ENCODE measurements around the gene IAH1. TPM values are rescaled to one million over a fixed set of nuclear protein-coding genes. Genes with fewer than 3 reads are reported as not detected.

The IAH1 gene
- total and polyA plus RNA-seq, 2 donors (not counting 3 experiments of a cell fraction or from before 2014, with no cell fraction given): 43.4 to 44.0 TPM

- no peak for TF ChIP-seq MYC (IDR thresholded peaks at IDR 0.05; ENCODE audit: low read depth, low read length)
- no peak for TF ChIP-seq MAX (IDR thresholded peaks at IDR 0.05; ENCODE audit: insufficient read depth, insufficient read length)
- TF ChIP-seq EZH2 (IDR thresholded peaks at IDR 0.05; ENCODE audit: borderline replicate concordance, low read depth, low read length, severe bottlenecking): no peak
- no peak for TF ChIP-seq GATA2 (IDR thresholded peaks at IDR 0.05; ENCODE audit: insufficient read depth, insufficient read length, low read depth, low read length)
- TF ChIP-seq POLR2AphosphoS5 (IDR thresholded peaks at IDR 0.05; ENCODE audit: insufficient read depth, low read depth, low read length): no peak
- no peak for TF ChIP-seq FOS (IDR thresholded peaks at IDR 0.05; ENCODE audit: borderline replicate concordance, insufficient read depth, low read length)
- TF ChIP-seq JUN (IDR thresholded peaks at IDR 0.05; ENCODE audit: borderline replicate concordance, insufficient read depth, insufficient read length, low read depth): no peak
- TF ChIP-seq POLR2A (IDR thresholded peaks at IDR 0.05; ENCODE audit: low read depth, low read length): no peak
- no peak for TF ChIP-seq CTCF (IDR thresholded peaks at IDR 0.05; ENCODE audit: extremely low read depth in 1 of 2, insufficient read depth in 1 of 2, low read depth in 1 of 2, low read length in 2 of 2)
- Histone ChIP-seq H3K4me3 (replicated peaks in 1 of 3; ENCODE audit: insufficient read depth in 1 of 3, low read depth in 1 of 3, low read length in 3 of 3) (no peak overlapping the region), H3K9me3 (replicated peaks; ENCODE audit: control insufficient read depth, insufficient read depth, low read length) (no peaks in the 10 kb centered on the region), H3K27ac (ENCODE audit: insufficient read depth, low read depth, low read length) (no peak overlapping the region), H3K27me3 (ENCODE audit: control insufficient read depth in 2 of 2, insufficient read depth in 2 of 2, low read length in 2 of 2) (no peaks in the 10 kb centered on the region), H3K4me1 (ENCODE audit: control insufficient read depth, extremely low read depth, insufficient read depth, low read length) (no peaks in the 10 kb centered on the region), H3K9ac (replicated peaks; ENCODE audit: extremely low read depth, insufficient read depth, low read length) (no peak overlapping the region), H3K4me2 (ENCODE audit: insufficient read depth, low read length) (no peak overlapping the region), H4K20me1 (replicated peaks; ENCODE audit: control insufficient read depth, extremely low read depth, insufficient read depth, low read length) (no peaks in the 10 kb centered on the region), H3K36me3 (ENCODE audit: control insufficient read depth in 2 of 2, extremely low read depth in 1 of 2, insufficient read depth in 2 of 2, low read length in 2 of 2) (peaks cover 0 to 10% of the 10 kb centered on the region in 2 experiments), H3K79me2 (ENCODE audit: control insufficient read depth, insufficient read depth, low read length) (no peaks in the 10 kb centered on the region), H3K9me1 (replicated peaks; ENCODE audit: control insufficient read depth, extremely low read depth, insufficient read depth, low read length) (no peaks in the 10 kb centered on the region), H2AFZ (ENCODE audit: low read depth, low read length) (no peak overlapping the region)
- FAIRE-seq (no peak), DNase-seq (ENCODE audit: low read depth, low spot score) (no peak)
- BruUV-seq (replicated peaks): no TSS peak
- dilution Hi-C loops (cut with MboI; ENCODE audit: extremely low pct_ligation_motif_present, low sequenced_read_pairs): no loop called here
- CTCF ChIA-PET: no interaction called here
- POLR2A ChIA-PET: no interaction called here
- intact Hi-C loops (cut with micrococcal nuclease): no loop called here
These were observed 13.3 kb upstream of the IAH1 start for GRCh38 chr2:9461079-9461478.

Measured in endothelial cell of umbilical vein (primary cell).